D341Med (cell line): ENCODE data around the gene LZTFL1.
A peak's percentile ranks its signal among the peaks of the same experiment; 100 is the strongest.

Source experiments
- DNase-seq: peaks from one replicate; pipeline ENCODE4 v3.0.0; 2012; ENCODE audit warnings: low spot score

The LZTFL1 gene

DNA sequence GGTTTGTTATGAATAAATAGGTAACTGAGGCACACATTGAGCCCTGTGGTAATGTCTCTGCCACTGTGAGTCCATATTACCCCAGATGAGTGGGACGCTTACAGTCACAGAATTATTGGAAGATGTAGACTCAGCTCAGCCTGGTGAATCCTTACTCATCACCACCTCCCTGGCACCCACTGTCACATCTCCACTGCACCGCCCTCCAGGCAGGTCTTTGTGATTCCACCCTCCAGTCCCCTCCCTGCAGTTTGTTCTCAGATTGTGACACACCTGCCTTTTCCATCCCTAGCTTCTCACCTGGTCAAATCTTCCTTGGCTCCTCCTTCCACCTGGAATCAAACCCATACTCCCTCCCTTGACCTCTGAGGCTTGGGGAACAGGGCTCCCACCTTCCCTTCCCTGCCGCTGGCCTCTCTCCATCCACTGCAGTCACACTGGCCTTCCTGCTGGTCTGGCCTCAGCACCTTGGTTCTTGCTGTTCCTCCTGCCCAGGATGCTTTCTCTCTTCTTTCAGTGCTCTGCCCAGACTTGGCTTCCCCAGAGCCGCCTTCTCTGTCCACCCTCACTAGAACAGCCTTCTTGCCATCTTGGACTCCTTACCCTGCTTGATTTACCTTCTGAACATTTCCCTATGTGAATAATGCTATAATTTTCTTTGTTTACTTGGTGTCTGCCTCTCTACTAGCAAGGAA is 55.0 kb downstream of the LZTFL1 start:
- no peak for DNase-seq

GRCh38 chr3:45785605-45786150 is 56.2 kb downstream of the LZTFL1 start:
- no peak for DNase-seq

GRCh38 chr3:45783667-45784066 is 58.3 kb downstream of the LZTFL1 start:
- DNase-seq = no peak

GRCh38 chr3:45782381-45782780 is 59.5 kb downstream of the LZTFL1 start:
- no peak for DNase-seq

DNA sequence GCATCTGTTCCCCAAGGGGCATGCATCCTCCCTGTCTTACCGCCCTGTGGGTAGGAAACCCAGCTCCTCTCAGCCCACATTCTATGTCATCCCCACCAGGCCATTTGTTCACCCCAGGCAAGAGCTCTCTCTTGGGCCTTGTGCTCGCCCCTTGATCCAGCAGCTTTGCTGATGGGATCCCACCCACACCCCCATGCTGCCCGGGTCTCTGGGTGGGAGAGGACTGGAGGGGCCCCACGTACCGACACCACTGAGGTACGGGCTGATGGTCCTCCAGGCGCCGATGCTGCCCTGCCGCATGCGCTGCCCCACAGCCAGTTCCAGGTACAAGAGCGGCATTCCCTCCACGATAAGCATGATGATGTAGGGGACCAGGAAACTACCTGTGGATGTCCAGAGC is 60.1 kb downstream of the LZTFL1 start:
- peak; percentile 15 for DNase-seq

DNA sequence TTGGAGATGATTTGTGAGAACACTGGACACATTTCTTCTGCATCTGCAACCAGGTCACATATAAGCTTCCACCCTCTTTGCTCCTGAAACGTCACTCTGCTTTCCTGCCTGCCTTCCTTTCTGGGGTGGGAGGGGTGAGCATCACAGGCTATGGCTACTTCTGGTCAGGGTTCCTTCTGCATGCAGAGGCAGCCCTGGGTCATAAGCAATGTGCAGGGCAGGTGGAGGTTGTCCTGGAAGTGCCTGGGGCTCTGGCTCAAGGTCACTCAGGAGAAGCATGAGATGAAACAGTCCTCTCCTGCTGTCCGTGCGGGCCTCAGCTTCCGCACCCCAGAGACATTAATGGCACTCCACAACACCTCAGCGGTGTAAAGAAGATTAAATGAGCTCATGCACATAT is 60.6 kb downstream of the LZTFL1 start:
- DNase-seq = no peak

GRCh38 chr3:45779746-45780735 is 61.9 kb downstream of the LZTFL1 start:
- DNase-seq = peak; percentile 19

DNA sequence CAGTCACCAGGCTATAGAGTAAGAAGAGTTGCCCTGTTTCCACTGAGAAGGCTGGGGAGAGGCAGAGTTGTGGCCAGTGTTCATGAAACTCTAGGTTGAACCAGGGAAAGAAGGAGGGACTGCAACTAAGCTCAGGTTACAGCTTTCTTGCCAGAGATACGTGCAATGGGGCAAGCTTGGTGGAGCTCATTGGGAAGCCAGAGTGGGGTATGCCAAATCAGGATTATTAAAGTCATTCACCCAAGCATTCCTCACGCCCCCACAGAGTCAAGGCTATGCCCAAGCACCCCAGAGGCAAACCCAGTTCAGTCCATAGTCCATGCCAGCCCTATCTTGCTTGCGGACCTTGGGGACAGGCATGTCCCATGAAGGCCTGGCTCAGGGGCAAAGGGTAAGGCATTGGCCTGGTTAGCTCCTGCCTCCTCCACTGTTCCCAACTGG is 63.1 kb downstream of the LZTFL1 start:
- no peak for DNase-seq

DNA sequence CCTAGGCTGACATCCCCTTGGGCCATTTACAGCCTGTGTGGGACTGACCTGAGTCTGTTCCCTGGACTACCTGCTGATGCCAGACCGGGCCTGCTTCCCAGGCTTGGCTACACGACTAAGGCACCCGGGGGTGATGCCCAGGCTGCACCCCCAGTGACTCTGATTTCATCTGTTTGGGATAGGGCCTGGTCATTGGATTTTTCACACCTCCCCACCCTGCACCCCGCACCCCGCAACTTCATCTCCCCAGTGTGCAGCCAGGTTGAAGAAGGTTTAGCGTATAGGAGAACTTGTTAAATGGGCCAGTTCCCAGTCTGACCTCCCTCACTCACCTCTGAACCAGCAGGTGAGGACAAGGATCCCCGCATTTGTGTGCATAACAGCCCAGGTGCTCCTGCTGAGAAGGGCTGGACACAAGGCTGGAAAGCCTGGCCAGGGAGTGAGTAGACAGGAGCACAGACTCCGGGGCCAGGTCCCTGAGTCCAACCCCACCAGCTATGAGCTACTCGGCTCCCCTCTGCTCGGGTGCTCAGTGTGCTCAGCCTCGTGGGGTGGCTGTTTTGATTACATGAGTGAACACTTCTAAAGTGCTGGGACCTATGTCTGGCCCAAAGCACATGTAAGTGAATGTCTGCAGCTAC is 64.1 kb downstream of the LZTFL1 start:
- DNase-seq = peak; percentile 24

DNA sequence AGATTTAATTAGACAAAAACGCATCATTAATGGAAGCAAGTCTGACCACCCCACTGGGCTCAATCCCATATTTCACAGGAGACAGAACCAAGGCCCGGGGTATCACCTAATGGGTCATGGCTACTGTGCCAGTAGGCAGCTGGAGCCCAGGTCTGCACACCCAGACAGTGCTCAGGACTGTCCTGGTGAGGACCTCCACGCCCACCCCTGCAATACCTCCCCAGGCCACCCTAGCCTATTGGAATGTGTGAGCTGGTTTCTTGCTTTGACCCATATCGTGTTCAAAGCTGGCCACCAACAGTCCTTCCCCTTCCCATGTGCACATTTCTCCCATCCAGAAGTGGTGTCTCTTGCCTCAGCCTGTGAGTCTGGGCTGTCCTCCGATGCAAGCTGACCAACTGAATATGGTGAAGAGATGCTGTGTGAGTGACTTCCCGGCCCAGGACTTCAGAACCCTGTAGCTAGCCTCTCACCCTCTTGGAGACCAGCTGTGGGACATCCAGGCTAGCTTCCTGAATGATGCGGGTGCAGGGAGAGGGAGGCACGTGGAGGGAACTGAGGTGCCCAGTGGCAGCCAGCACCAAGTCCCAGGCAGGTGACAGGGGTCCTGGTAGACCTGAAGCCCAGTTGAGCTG is 64.7 kb downstream of the LZTFL1 start:
- peak; percentile 24 for DNase-seq

DNA sequence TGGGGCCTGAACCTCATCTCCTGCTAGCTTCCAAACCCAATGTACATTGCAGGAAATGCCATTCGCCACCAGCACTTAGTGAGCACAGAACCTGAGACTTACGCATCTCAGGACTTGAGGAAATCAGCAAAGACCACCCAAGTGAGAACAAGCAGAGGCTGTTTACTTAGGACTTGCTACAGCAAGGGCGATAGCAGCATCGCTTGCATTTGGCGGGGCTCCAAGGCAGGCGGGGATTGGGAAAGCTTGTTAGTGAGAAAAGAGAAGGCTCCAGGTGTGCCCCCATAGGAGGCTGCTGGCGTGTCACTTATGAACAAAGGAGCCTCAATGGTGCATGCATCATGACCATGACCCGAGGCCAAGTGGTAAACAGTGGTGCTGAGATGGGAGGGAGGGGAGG is 65.3 kb downstream of the LZTFL1 start:
- DNase-seq = peak; percentile 15

- DNase-seq = peak; percentile 12
Measured at GRCh38 chr3:45776301-45776595, 65.7 kb downstream of the LZTFL1 start.

DNA sequence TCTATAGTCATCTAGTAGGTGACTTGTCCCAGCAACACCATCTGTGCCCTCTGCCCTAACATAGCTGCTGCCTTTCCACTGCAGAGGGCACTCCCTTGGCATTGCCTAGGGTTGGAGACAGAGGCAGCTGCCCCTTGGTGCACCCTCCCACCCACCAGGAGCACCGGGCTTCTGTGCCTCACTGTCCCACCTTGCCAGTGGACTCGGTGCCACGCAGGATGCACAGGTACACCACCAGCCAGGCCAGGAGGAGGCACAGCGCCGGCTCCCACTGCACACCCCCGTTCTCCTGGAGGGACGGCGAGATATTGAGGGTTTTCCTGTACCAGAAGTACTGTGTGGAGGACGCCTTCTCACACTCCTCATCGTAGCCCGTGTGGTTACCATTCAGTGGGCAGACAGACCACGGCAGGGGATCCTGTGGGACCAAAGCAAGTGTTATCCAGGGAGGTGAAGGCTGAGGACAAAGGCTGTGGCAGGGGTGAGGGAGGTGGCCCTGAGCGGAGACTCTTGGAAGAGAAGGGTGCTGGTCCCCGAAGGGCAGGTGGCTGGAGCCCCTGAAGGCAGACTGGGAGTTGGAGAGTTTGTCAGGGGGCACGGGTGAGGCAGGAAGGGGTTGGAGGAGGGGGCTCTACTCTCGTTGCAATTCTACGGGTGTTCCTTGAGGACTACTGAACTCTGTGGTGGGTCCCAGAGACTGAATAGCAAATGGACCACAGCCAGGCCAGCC is 66.2 kb downstream of the LZTFL1 start:
- DNase-seq = peak; percentile 18

DNA sequence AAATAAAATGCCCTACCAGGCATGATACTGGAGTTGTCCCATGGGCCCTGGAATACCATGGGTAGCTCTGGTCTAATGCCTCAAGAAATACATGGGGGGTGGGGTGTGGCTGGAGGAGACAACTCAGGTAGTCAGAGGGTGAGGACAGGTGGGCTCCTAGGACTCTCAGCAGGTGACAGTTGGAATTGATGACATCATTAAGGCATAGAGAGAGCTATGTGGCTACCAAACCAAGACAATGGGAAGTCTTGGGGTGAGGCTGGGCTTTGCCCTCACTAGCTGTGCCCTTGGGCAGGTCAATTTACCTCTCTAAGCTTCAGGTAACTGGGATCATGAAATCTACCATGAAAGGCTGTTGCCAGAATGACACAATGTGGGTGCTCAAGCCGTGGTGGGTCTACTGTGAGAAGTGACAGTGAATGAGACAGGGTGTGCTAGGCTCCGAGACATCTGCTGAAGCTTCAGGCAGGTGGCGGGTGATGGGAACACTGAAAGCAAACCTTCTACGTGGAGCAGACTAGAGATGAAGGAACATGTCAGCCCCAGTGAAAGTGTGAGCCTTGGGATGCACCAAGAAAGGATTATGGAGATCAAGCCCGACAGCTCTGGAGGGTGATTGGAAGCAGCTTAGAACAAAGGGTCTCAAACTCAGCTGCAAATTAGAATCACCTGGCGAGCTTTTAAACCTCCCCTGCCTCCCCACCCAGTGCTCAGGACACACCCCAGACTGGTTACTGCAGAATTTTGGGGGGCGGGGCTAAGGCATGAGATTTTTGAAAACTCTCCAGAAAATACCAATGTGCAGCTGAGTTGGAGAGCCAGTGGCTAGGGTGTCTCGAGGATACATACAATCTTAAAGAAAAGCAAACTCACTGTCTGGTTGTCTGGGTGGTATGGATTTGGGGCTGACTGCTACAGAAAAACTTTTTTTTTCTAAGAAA is 67.1 kb downstream of the LZTFL1 start:
- peak; percentile 15 for DNase-seq

GRCh38 chr3:45773714-45774449 is 68.0 kb downstream of the LZTFL1 start:
- DNase-seq = peak; percentile 10
